GM12878 (cell line): ENCODE measurements around the gene LDB2. TPM values are rescaled to one million over a fixed set of nuclear protein-coding genes. Genes with fewer than 3 reads are reported as not detected.

Experiments used
- ATAC-seq: fragments of 200-7000 bp; cut with Tn5 transposase; 3 replicates; pipeline ENCODE4 v1.9.1; 2020; ENCODE audit warnings: mild to moderate bottlenecking, moderate library complexity
- BruUV-seq: library from RNA; stranded (reverse); fragments of 400-500 nt; replicated peaks from 2 replicates; lab custom pipeline; 2021; lab: Mats Ljungman, UMichigan
- CTCF ChIA-PET: fragments of 300-600 bp; sonication (Branson Sonifier 250); formaldehyde crosslinking; extraction: SDS; loops from one replicate; lab custom pipeline; 2021; ENCODE audit warnings: inconsistent platforms; lab: Yijun Ruan, JAX
- POLR2A ChIA-PET: fragments of 350-600 bp; formaldehyde crosslinking; extraction: SDS; loops from one replicate; lab custom pipeline; 2021; ENCODE audit warnings: inconsistent platforms; lab: Charles Lee
- RAD21 ChIA-PET: fragments of 300-600 bp; sonication (Branson Sonifier 250); formaldehyde crosslinking; loops from one replicate; lab custom pipeline; 2023; ENCODE audit warnings: antibody characterized with exemption; ENCODE audit not compliant: unreplicated experiment; lab: Charles Lee
- SMC1A ChIA-PET: fragments of 300-600 bp; sonication (Branson Sonifier 250); formaldehyde crosslinking; loops from one replicate; lab custom pipeline; 2023; ENCODE audit not compliant: unreplicated experiment, uncharacterized antibody; lab: Charles Lee
- DNase-seq: peaks from one replicate; pipeline ENCODE4 v3.0.0-alpha.2; 2011; ENCODE audit warnings: low read depth, low spot score
- FAIRE-seq: peaks from 3 replicates; lab custom pipeline; 2011; peaks lifted over from hg19 to GRCh38; lab: Jason Lieb, UNC
- H2AFZ ChIP-seq: 2 replicates; pipeline ENCODE4 v1.6.0; 2011; ENCODE audit warnings: low read depth, low read length, control low read depth; ENCODE audit not compliant: control insufficient read depth
- H3K27ac ChIP-seq: 2 replicates; pipeline ENCODE4 v1.5.1; 2011; ENCODE audit warnings: control low read depth; ENCODE audit not compliant: control insufficient read depth, insufficient read depth
- H3K27me3 ChIP-seq, 2 experiments: replicated peaks in 1 of 2; 2 replicates each; pipeline versions ENCODE4 v1.6.0 to v1.6.1; 2011; ENCODE audit warnings: low read length in 1 of 2; ENCODE audit not compliant: control insufficient read depth in 2 of 2, insufficient read depth in 2 of 2
- H3K36me3 ChIP-seq, 2 experiments: 2 replicates each; pipeline ENCODE4 v1.5.1; 2011; ENCODE audit warnings: low read length in 1 of 2; ENCODE audit not compliant: control insufficient read depth in 2 of 2, insufficient read depth in 2 of 2
- H3K4me1 ChIP-seq: 2 replicates; pipeline ENCODE4 v1.6.1; 2011; ENCODE audit warnings: mild to moderate bottlenecking, low read length, moderate library complexity, mixed read lengths; ENCODE audit not compliant: control insufficient read depth, insufficient read depth
- H3K4me2 ChIP-seq: 2 replicates; pipeline ENCODE4 v1.6.0; 2011; ENCODE audit warnings: control low read depth; ENCODE audit not compliant: control insufficient read depth, insufficient read depth
- H3K4me3 ChIP-seq: fragments of 200-600 bp; sonication (generic); 2 replicates; pipeline ENCODE4 v1.5.1; 2016
- H3K79me2 ChIP-seq: 2 replicates; pipeline ENCODE4 v1.6.0; 2011; ENCODE audit warnings: low read length; ENCODE audit not compliant: control insufficient read depth, insufficient read depth
- H3K9ac ChIP-seq: 2 replicates; pipeline ENCODE4 v1.8.0; 2011; ENCODE audit warnings: low read length, control low read depth, mixed read lengths; ENCODE audit not compliant: control insufficient read depth, insufficient read depth
- H3K9me3 ChIP-seq: replicated peaks from 3 replicates; pipeline ENCODE4 v1.5.1; 2011; ENCODE audit warnings: mild to moderate bottlenecking, low read length; ENCODE audit not compliant: control insufficient read depth, insufficient read depth
- H4K20me1 ChIP-seq: 2 replicates; pipeline ENCODE4 v1.6.0; 2011; ENCODE audit not compliant: control insufficient read depth, insufficient read depth
- BCL11A ChIP-seq: IDR thresholded peaks from 2 replicates; pipeline ENCODE4 v1.6.1; 2011; ENCODE audit warnings: low read depth, low read length
- BMI1 ChIP-seq: fragments of 450-650 bp; IDR thresholded peaks from 2 replicates; pipeline ENCODE4 v1.6.1; 2016; ENCODE audit warnings: mild to moderate bottlenecking, moderate library complexity, borderline replicate concordance
- BRCA1 ChIP-seq: IDR thresholded peaks from 2 replicates; pipeline ENCODE4 v1.6.1; 2011; ENCODE audit warnings: low read depth, low read length, improper control_type of control experiment
- CBX3 ChIP-seq: fragments of 200-600 bp; sonication (generic); IDR thresholded peaks from 2 replicates; pipeline ENCODE4 v1.6.1; 2016; ENCODE audit warnings: low read depth, borderline replicate concordance
- ESRRA ChIP-seq: IDR thresholded peaks from 2 replicates; pipeline ENCODE4 v1.6.1; 2012; ENCODE audit warnings: mild to moderate bottlenecking, low read length, improper control_type of control experiment
- ETV6 ChIP-seq, 2 experiments: fragments of 450-650 bp in 1 of 2; IDR thresholded peaks in 1 of 2; conservative IDR thresholded peaks in 1 of 2; 2 replicates each; pipeline ENCODE4 v1.6.1; 2014; ENCODE audit warnings: antibody characterized with exemption in 1 of 2, borderline replicate concordance in 1 of 2, low read depth in 1 of 2, mild to moderate bottlenecking in 1 of 2, moderate library complexity in 1 of 2
- GABPA ChIP-seq: IDR thresholded peaks from 2 replicates; pipeline ENCODE4 v1.6.1; 2014; ENCODE audit warnings: antibody characterized with exemption, low read depth, mild to moderate bottlenecking, inconsistent platforms
- JUNB ChIP-seq: IDR thresholded peaks from 2 replicates; pipeline ENCODE4 v1.6.1; 2016; ENCODE audit warnings: antibody characterized with exemption, mild to moderate bottlenecking
- NFYA ChIP-seq: IDR thresholded peaks from 2 replicates; pipeline ENCODE4 v1.6.1; 2011; ENCODE audit warnings: low read depth, mild to moderate bottlenecking, low read length, improper control_type of control experiment, borderline replicate concordance
- RAD21 ChIP-seq: IDR thresholded peaks from 2 replicates; pipeline ENCODE4 v1.6.1; 2011; ENCODE audit warnings: mild to moderate bottlenecking, low read depth, low read length, moderate library complexity; ENCODE audit not compliant: insufficient read depth
- RAD51 ChIP-seq: fragments of 450-650 bp; IDR thresholded peaks from 2 replicates; pipeline ENCODE4 v1.6.1; 2016; ENCODE audit warnings: moderate library complexity, mild to moderate bottlenecking, inconsistent platforms
- SIX5 ChIP-seq: IDR thresholded peaks from 2 replicates; pipeline ENCODE4 v1.6.1; 2011; ENCODE audit warnings: mild to moderate bottlenecking, low read depth, low read length, moderate library complexity; ENCODE audit not compliant: severe bottlenecking
- SMAD1 ChIP-seq: fragments of 450-650 bp; IDR thresholded peaks from 2 replicates; pipeline ENCODE4 v1.6.1; 2018; ENCODE audit warnings: mild to moderate bottlenecking, low read depth; ENCODE audit not compliant: partially characterized antibody
- SMARCA5 ChIP-seq: fragments of 450-650 bp; IDR thresholded peaks from 2 replicates; pipeline ENCODE4 v1.6.1; 2017; ENCODE audit warnings: mild to moderate bottlenecking
- TBL1XR1 ChIP-seq: IDR thresholded peaks from 2 replicates; pipeline ENCODE4 v1.6.1; 2012; ENCODE audit warnings: low read depth, low read length, improper control_type of control experiment
- ZNF622 ChIP-seq: fragments of 450-650 bp; IDR thresholded peaks from 2 replicates; pipeline ENCODE4 v1.6.1; 2017; ENCODE audit warnings: mild to moderate bottlenecking, inconsistent platforms
- WGBS: methylation state at CpG from one replicate; pipeline ENCODE4 v1.1.6; 2016; ENCODE audit warnings: low lambda C conversion rate; ENCODE audit not compliant: insufficient replicate concordance, insufficient coverage; ENCODE audit errors: missing lambda C conversion rate; 5-methylcytosine and 5-hydroxymethylcytosine counted together
- in situ Hi-C: fragments of 300-500 bp; cut with MboI; formaldehyde crosslinking; loops from 9 replicates; pipeline ENCODE4 v1.14.3; 2018; ENCODE audit warnings: mixed read lengths
- intact Hi-C: fragments of 100-400 bp; cut with micrococcal nuclease; formaldehyde crosslinking; loops from one replicate; pipeline ENCODE4 v1.14.2; 2022; ENCODE audit not compliant: unreplicated experiment
- polyA plus RNA-seq, 11 experiments: library from polyadenylated mRNA; depleted of rRNA in 4 of 11; unstranded in 6 of 11; stranded (reverse) in 5 of 11; fragments of >200 nt; fragmentation: Nextera tagmentation in 4 of 11; fragmentation: Illumina TruSeq in 1 of 11; extraction: Ambion mirVana in 4 of 11; extraction: Trizol in 1 of 11; gene quantifications; 1 replicate in 1 of 11; 2 replicates in 10 of 11; pipeline versions ENCODE4 v1.2.1 to v1.2.3, GENCODE V29; 2011 to 2016; ENCODE audit warnings: inconsistent platforms in 2 of 11, missing spikeins in 2 of 11, low read depth in 1 of 11
- total RNA-seq, 4 experiments: library from RNA; depleted of rRNA in 3 of 4; stranded (reverse); fragments of >200 nt in 3 of 4; fragmentation: Illumina TruSeq in 1 of 4; extraction: Trizol in 1 of 4; gene quantifications; 2 replicates each; pipeline versions ENCODE4 v1.2.1 to v1.2.3, GENCODE V29; 2013 to 2021

LDB2 gene
- total and polyA plus RNA-seq, 10 of the 15 experiments (the other 5 are each of a cell fraction or from before 2014, with no cell fraction given) = 0.15 TPM; not detected in 9

- in situ Hi-C loops (no loop called here), intact Hi-C loops (no loop called here)
- SMC1A ChIA-PET = no interaction called here
- no peak overlapping the region for H3K9ac ChIP-seq
- no peak overlapping the region for H3K27ac ChIP-seq
- no peak overlapping the region for H2AFZ ChIP-seq
- H3K9me3 ChIP-seq = no peaks in the 10 kb centered on the region
- DNase-seq (no peak), ATAC-seq (no peak), FAIRE-seq (no peak)
- POLR2A ChIA-PET = no interaction called here
- H3K27me3 ChIP-seq = no peaks in the 10 kb centered on the region
- H3K4me1 ChIP-seq = no peaks in the 10 kb centered on the region
- no peak overlapping the region for H3K4me2 ChIP-seq
- H4K20me1 ChIP-seq = no peaks in the 10 kb centered on the region
- 2% methylated on average over 3 of the region's 9 CpGs for WGBS
- H3K4me3 ChIP-seq = no peak overlapping the region
- TF ChIP-seq GABPA (no peak), BMI1 (no peak), SMAD1 (no peak), SMARCA5 (no peak), ETV6 (conservative IDR thresholded peaks at IDR 0.05 in 1 of 2, IDR thresholded peaks at IDR 0.05 in 1 of 2; ENCODE audit: borderline replicate concordance in 1 of 2, low read depth in 1 of 2) (no peak), ZNF622 (no peak), JUNB (no peak), BRCA1 (no peak), BCL11A (no peak), ESRRA (no peak), TBL1XR1 (no peak), RAD21 (no peak), RAD51 (no peak), NFYA (no peak), SIX5 (no peak), CBX3 (no peak)
- TF ChIP-seq, all 136 proteins: peak for 0
- CTCF ChIA-PET = interaction anchor here (0.7 kb wide), 1 partner anchor 54 kb away, joined by 3 read pairs; no protein-coding TSS in a partner anchor
- RAD21 ChIA-PET = no interaction called here
- Histone ChIP-seq H3K36me3 (no peaks in the 10 kb centered on the region), H3K79me2 (no peaks in the 10 kb centered on the region)
- no TSS peak for BruUV-seq
These were observed 205.4 kb downstream of the LDB2 start for GRCh38 chr4:16692961-16693506.
